Right atrium auricular region (tissue), 2 donors: Measurements from ENCODE around the gene DPP3. TPM values are rescaled to one million over a fixed set of nuclear protein-coding genes. Genes with fewer than 3 reads are reported as not detected.

Source experiments
- DNase-seq: peaks from one replicate; pipeline ENCODE4 v3.0.0-alpha.2; 2019; ENCODE audit warnings: low spot score
- H3K27ac ChIP-seq, 2 donors: fragments of 200-600 bp; sonication (generic); 1 replicate in 1 of 2; 2 replicates in 1 of 2; pipeline ENCODE4 v1.5.1; 2016 to 2019
- H3K27me3 ChIP-seq, 2 donors: fragments of 200-600 bp; sonication (generic); one replicate each; pipeline versions ENCODE4 v1.5.1 to v1.6.0; 2017 to 2019
- H3K36me3 ChIP-seq: fragments of 200-600 bp; sonication (generic); one replicate; pipeline ENCODE4 v1.5.1; 2016
- H3K4me1 ChIP-seq, 2 donors: fragments of 200-600 bp; sonication (generic); one replicate each; pipeline versions ENCODE4 v1.5.1 to v1.6.0; 2017 to 2019
- H3K4me3 ChIP-seq, 2 donors: fragments of 200-600 bp; sonication (generic); 1 replicate in 1 of 2; 2 replicates in 1 of 2; pipeline ENCODE4 v1.5.1; 2017 to 2019; ENCODE audit warnings: mild to moderate bottlenecking in 1 of 2, moderate library complexity in 1 of 2
- H3K9me3 ChIP-seq, 2 donors: fragments of 200-600 bp; sonication (generic); one replicate each; pipeline ENCODE4 v1.5.1; 2019
- CTCF ChIP-seq, 2 donors: fragments of 200-600 bp; sonication (generic); IDR thresholded peaks; one replicate each; pipeline ENCODE4 v1.5.1; 2019; ENCODE audit warnings: antibody characterized with exemption in 2 of 2
- total RNA-seq, 2 donors: library from RNA; depleted of rRNA; stranded (reverse); fragments of >200 nt; gene quantifications; one replicate each; pipeline ENCODE4 v1.1.0, GENCODE V29; 2016

The DPP3 gene
- total RNA-seq, 2 donors from 2014 or later, result 8.2 to 11.1 TPM

- peaks cover 0 to 45% of the 10 kb centered on the region in 2 donors for H3K4me1 ChIP-seq
- H3K36me3 ChIP-seq, result peaks cover 8% of the 10 kb centered on the region
- peak within 1 kb of the TSS; percentile 70 to 78 for H3K27ac ChIP-seq
- H3K9me3 ChIP-seq, result no peaks in the 10 kb centered on the region
- H3K27me3 ChIP-seq, result no peaks in the 10 kb centered on the region
- H3K4me3 ChIP-seq, result peak within 1 kb of the TSS; percentile 77 to 91
- peak; percentile 97 for DNase-seq
- TF ChIP-seq CTCF (IDR thresholded peaks at IDR 0.05), result no peak
Observed at GRCh38 chr11:66545701-66546367, 65.6 kb downstream of the DPP3 start, which contains the start of gene ZDHHC24. ZDHHC24 (minus strand) TSS chr11:66546048; CDS start chr11:66546003, 45 bp downstream.

GRCh38 chr11:66546368-66546965, 66.2 kb downstream of the DPP3 start, which contains the start of gene ACTN3:
ACTN3 (plus strand) TSS chr11:66546903; CDS start chr11:66546938, 35 bp downstream.
- Histone ChIP-seq H3K4me1 (peaks cover 0 to 45% of the 10 kb centered on the region in 2 donors), H3K27ac (peak within 1 kb of the TSS; percentile 70 to 78), H3K4me3 (peak within 1 kb of the TSS; percentile 77 to 91), H3K27me3 (no peaks in the 10 kb centered on the region), H3K9me3 (no peaks in the 10 kb centered on the region), H3K36me3 (peaks cover 8% of the 10 kb centered on the region)
- no peak for TF ChIP-seq CTCF (IDR thresholded peaks at IDR 0.05)
- no peak for DNase-seq

- DNase-seq, result no peak
- H3K36me3 ChIP-seq, result peaks cover 2% of the 10 kb centered on the region
- H3K27ac ChIP-seq, result peak overlapping the region in 1 of 2 donors; percentile 70
- peak overlapping the region in 1 of 2 donors; percentile 91 for H3K4me3 ChIP-seq
- H3K4me1 ChIP-seq, result peaks cover 0 to 45% of the 10 kb centered on the region in 2 donors
- TF ChIP-seq CTCF (IDR thresholded peaks at IDR 0.05), result no peak
- H3K27me3 ChIP-seq, result no peaks in the 10 kb centered on the region
- no peaks in the 10 kb centered on the region for H3K9me3 ChIP-seq
Observed at GRCh38 chr11:66546966-66547661, 66.9 kb downstream of the DPP3 start.

GRCh38 chr11:66547662-66548009, 67.4 kb downstream of the DPP3 start:
- Histone ChIP-seq H3K4me3 (no peak overlapping the region), H3K27me3 (no peaks in the 10 kb centered on the region), H3K27ac (no peak overlapping the region), H3K9me3 (no peaks in the 10 kb centered on the region), H3K36me3 (no peaks in the 10 kb centered on the region), H3K4me1 (peaks cover 0 to 41% of the 10 kb centered on the region in 2 donors)
- TF ChIP-seq CTCF (IDR thresholded peaks at IDR 0.05), result no peak
- no peak for DNase-seq

- Histone ChIP-seq H3K4me1 (peaks cover 0 to 37% of the 10 kb centered on the region in 2 donors), H3K27me3 (no peaks in the 10 kb centered on the region), H3K9me3 (no peaks in the 10 kb centered on the region), H3K4me3 (no peak overlapping the region), H3K27ac (no peak overlapping the region), H3K36me3 (no peaks in the 10 kb centered on the region)
- no peak for DNase-seq
- TF ChIP-seq CTCF (IDR thresholded peaks at IDR 0.05), result no peak
Observed at GRCh38 chr11:66548041-66548440, 67.8 kb downstream of the DPP3 start.
